NCI-H345 treated with DMSO at 0.1 percent for 48 hours (cell line): ENCODE results near the gene C15orf61.

Experiments
- DNase-seq: peaks from one replicate; lab custom pipeline; 2025; ENCODE audit not compliant: unreplicated experiment; lab: John Stamatoyannopoulos, UW

Gene C15orf61

DNA sequence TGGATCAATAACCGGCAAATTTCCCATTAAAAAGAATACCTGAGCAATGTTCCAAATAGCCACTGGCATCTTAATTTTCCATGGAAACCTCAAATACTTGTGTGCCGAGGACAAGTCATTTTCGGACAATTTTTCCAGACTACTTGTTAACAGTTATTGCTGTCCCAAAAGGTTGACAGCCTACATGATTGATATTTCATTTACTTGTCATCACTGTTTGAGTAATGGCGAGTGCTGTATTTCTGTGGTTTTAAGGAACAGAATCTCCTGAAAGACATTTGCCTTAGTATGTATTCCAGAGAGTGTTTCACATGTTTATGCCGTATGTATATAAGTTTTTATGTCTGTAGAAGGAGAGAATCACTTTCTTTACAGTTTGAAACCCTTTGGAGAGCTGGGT lies 58.2 kb downstream of the C15orf61 start:
- no peak for DNase-seq
